ENCODE measurements around the gene PSMD13. TPM values are rescaled to one million over a fixed set of nuclear protein-coding genes. Genes with fewer than 3 reads are reported as not detected.
A peak's percentile ranks its signal among the peaks of the same experiment; 100 is the strongest.
"Not testable (repeated sequence)": the region's sequence is repeated elsewhere in the genome, so short reads cannot be mapped to it uniquely, and the experiment has no call there.

PSMD13 gene
- total RNA-seq, 1 donor from 2014 or later = 71.9 TPM

DNA sequence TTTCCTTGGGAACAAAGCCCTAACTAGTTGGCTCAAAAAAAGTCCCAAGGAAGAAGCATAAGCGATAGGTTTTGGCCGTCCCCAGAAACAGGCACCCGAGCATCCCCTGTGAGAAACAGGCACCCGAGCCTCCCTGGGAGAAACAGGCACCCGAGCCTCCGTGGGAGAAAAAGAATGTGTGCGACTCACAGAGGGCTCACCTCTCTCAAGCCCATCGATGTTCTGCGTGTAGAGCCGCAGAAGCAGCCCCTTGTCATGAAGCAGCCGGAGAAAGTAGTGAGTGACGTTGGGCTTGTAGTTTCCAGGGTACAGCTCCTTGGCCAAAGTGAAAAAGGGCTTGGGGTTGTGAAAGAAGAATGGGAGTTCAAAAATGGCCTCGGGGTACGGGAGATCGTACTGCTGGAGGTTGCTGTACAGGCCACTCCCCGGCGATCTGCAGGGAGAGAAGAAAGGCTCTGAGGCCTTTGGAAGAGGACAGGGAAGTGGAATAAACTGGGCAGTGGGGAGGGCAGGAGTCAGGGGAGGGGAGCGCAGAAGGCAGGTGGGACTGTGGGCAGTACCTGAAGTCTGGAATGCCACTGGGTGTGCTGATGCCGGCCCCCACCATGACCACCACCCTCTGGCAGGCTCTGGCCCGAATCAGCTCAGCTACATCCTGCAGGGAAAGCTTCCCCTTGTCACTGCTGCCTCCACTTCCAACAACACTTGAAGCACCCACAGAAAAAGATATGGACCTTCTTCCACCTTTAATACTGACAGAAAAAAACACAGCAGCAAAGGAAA, 3.8 kb upstream of the PSMD13 start:
- Histone ChIP-seq H3K4me1 (peaks cover 19% of the 10 kb centered on the region), H3K9me3 (no peaks in the 10 kb centered on the region), H3K4me3 (no peak overlapping the region), H3K36me3 (no peaks in the 10 kb centered on the region), H3K27ac (no peak overlapping the region), H3K27me3 (no peaks in the 10 kb centered on the region)
- intact Hi-C loops (cut with DNase I) = no loop called here
- DNase-seq (ENCODE audit: extremely low spot score in 2 of 2) = peak in 1 of 2 donors; percentile 64
- TF ChIP-seq, protein P1, sequence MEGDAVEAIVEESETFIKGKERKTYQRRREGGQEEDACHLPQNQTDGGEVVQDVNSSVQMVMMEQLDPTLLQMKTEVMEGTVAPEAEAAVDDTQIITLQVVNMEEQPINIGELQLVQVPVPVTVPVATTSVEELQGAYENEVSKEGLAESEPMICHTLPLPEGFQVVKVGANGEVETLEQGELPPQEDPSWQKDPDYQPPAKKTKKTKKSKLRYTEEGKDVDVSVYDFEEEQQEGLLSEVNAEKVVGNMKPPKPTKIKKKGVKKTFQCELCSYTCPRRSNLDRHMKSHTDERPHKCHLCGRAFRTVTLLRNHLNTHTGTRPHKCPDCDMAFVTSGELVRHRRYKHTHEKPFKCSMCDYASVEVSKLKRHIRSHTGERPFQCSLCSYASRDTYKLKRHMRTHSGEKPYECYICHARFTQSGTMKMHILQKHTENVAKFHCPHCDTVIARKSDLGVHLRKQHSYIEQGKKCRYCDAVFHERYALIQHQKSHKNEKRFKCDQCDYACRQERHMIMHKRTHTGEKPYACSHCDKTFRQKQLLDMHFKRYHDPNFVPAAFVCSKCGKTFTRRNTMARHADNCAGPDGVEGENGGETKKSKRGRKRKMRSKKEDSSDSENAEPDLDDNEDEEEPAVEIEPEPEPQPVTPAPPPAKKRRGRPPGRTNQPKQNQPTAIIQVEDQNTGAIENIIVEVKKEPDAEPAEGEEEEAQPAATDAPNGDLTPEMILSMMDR (IDR thresholded peaks at IDR 0.05) = no peak
- TF ChIP-seq POLR2AphosphoS5 (IDR thresholded peaks at IDR 0.05; ENCODE audit: insufficient read depth in 1 of 2, low read depth in 1 of 2) = no peak
- TF ChIP-seq POLR2A (IDR thresholded peaks at IDR 0.05) = no peak

DNA sequence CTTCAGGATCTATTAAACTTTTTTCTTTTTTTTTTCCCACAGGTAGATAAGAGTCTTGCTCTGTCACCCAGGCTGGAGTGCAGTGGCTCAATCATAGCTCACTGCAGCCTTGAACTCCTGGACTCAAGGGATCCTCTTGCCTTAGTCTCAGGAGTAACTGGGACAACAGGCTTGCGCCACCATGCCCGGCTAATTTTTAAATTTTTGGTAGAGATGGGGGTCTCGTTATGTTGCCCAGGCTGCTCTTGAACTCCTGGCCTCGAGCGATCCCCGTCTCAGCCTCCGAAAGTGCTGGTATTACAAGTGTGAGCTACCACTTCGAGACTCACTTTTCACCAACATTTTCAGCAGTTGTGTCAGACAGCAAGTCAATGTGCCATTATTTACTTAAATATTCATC, 1.6 kb upstream of the PSMD13 start:
- no peaks in the 10 kb centered on the region for H3K9me3 ChIP-seq
- TF ChIP-seq POLR2AphosphoS5 (IDR thresholded peaks at IDR 0.05; ENCODE audit: insufficient read depth in 1 of 2, low read depth in 1 of 2) (no peak), POLR2A (IDR thresholded peaks at IDR 0.05) (no peak)
- TF ChIP-seq, protein P1 (IDR thresholded peaks at IDR 0.05) = no peak
- intact Hi-C loops (cut with DNase I) = no loop called here
- no peak for DNase-seq (ENCODE audit: extremely low spot score in 2 of 2)
- peak overlapping the region; percentile 60 to 92 for H3K4me3 ChIP-seq
- peak overlapping the region; percentile 90 for H3K27ac ChIP-seq
- peaks cover 0 to 6% of the 10 kb centered on the region in 2 donors for H3K36me3 ChIP-seq
- no peaks in the 10 kb centered on the region for H3K27me3 ChIP-seq
- peaks cover 25% of the 10 kb centered on the region for H3K4me1 ChIP-seq

DNA sequence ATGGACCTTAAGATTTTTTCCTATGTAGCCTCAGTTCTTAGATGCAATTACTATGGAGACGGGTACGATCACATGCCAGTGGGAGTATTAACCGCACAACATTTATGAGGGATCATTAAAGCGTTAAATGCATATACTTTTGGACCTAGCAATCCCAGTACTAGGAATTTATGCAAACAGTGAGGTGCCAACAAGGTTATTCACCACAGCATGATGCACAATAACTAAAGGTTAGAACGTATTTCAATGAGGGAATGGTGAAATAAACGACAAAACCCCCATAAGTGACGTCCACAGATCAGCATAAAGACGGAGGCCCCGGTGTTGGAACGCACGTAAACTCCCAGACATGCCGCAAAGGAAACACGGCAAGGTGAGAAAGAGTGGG, 1.2 kb upstream of the PSMD13 start:
- peak overlapping the region; percentile 90 for H3K27ac ChIP-seq
- intact Hi-C loops (cut with DNase I) = no loop called here
- H3K27me3 ChIP-seq = no peaks in the 10 kb centered on the region
- H3K4me1 ChIP-seq = peaks cover 25% of the 10 kb centered on the region
- H3K9me3 ChIP-seq = no peaks in the 10 kb centered on the region
- H3K36me3 ChIP-seq = peaks cover 0 to 6% of the 10 kb centered on the region in 2 donors
- DNase-seq (ENCODE audit: extremely low spot score in 2 of 2) = no peak
- H3K4me3 ChIP-seq = peak overlapping the region; percentile 60 to 92
- TF ChIP-seq POLR2A (IDR thresholded peaks at IDR 0.05) (no peak), POLR2AphosphoS5 (IDR thresholded peaks at IDR 0.05; ENCODE audit: insufficient read depth in 1 of 2, low read depth in 1 of 2) (no peak)
- TF ChIP-seq, protein P1 (IDR thresholded peaks at IDR 0.05) = no peak

GRCh38 chr11:235997-236773, 591 bp upstream of the PSMD13 start, which contains the start of gene SIRT3:
SIRT3 (minus strand) TSS chr11:236342; CDS start chr11:236328, 14 bp downstream.
- Histone ChIP-seq H3K36me3 (peaks cover 0 to 11% of the 10 kb centered on the region in 2 donors), H3K27ac (peak within 1 kb of the TSS; percentile 90), H3K4me1 (peaks cover 25% of the 10 kb centered on the region), H3K27me3 (no peaks in the 10 kb centered on the region), H3K9me3 (no peaks in the 10 kb centered on the region), H3K4me3 (peak within 1 kb of the TSS; percentile 60 to 92)
- intact Hi-C loops (cut with DNase I) = no loop called here
- DNase-seq (ENCODE audit: extremely low spot score in 2 of 2) = no peak
- no peak for TF ChIP-seq POLR2AphosphoS5 (IDR thresholded peaks at IDR 0.05; ENCODE audit: insufficient read depth in 1 of 2, low read depth in 1 of 2)
- TF ChIP-seq POLR2A (IDR thresholded peaks at IDR 0.05) = peak in 1 of 2 donors; percentile 29
- TF ChIP-seq, protein P1 (IDR thresholded peaks at IDR 0.05) = peak in 1 of 3 experiments; percentile 42

- H3K9me3 ChIP-seq; intact Hi-C loops (cut with DNase I); DNase-seq (ENCODE audit: extremely low spot score in 2 of 2); H3K27me3 ChIP-seq; H3K4me3 ChIP-seq; H3K27ac ChIP-seq: not testable (repeated sequence)
- peaks cover 25% of the 10 kb centered on the region for H3K4me1 ChIP-seq
- H3K36me3 ChIP-seq = peaks cover 0 to 20% of the 10 kb centered on the region in 2 donors
These were observed 1.6 kb downstream of the PSMD13 start for GRCh38 chr11:238346-238745.

Measured in vagina (tissue), 2 donors.